GM23338 (cell line): ENCODE measurements around the gene RXFP4. TPM values are rescaled to one million over a fixed set of nuclear protein-coding genes. Genes with fewer than 3 reads are reported as not detected.

Experiments used
- ATAC-seq: fragments of 200-7000 bp; cut with Tn5 transposase; 3 replicates; pipeline ENCODE4 v1.9.1; 2020
- DNase-seq: peaks from one replicate; pipeline ENCODE4 v3.0.0-alpha.2; 2015; ENCODE audit warnings: low spot score
- H2AFZ ChIP-seq: fragments of 200-600 bp; sonication (generic); 2 replicates; pipeline ENCODE4 v1.8.0; 2016; ENCODE audit warnings: antibody characterized with exemption, mild to moderate bottlenecking, moderate library complexity
- H3F3A ChIP-seq: fragments of 200-600 bp; sonication (generic); replicated peaks from 2 replicates; pipeline ENCODE4 v1.8.0; 2017; ENCODE audit warnings: antibody characterized with exemption, mixed run types, low read depth
- H3K27ac ChIP-seq: fragments of 200-600 bp; sonication (generic); 2 replicates; pipeline ENCODE4 v1.6.1; 2016; ENCODE audit warnings: low read depth
- H3K27me3 ChIP-seq: fragments of 200-600 bp; sonication (generic); 2 replicates; pipeline ENCODE4 v1.8.0; 2016; ENCODE audit warnings: mild to moderate bottlenecking, mixed run types, moderate library complexity; ENCODE audit not compliant: insufficient read depth
- H3K36me3 ChIP-seq: fragments of 200-600 bp; sonication (generic); 2 replicates; pipeline ENCODE4 v1.8.0; 2016; ENCODE audit warnings: mild to moderate bottlenecking; ENCODE audit not compliant: insufficient read depth
- H3K4me1 ChIP-seq: fragments of 200-600 bp; sonication (generic); 2 replicates; pipeline ENCODE4 v1.8.0; 2016; ENCODE audit warnings: mild to moderate bottlenecking, moderate library complexity; ENCODE audit not compliant: insufficient read depth
- H3K4me2 ChIP-seq: fragments of 200-600 bp; sonication (generic); 2 replicates; pipeline ENCODE4 v1.7.1; 2017; ENCODE audit warnings: mixed run types
- H3K4me3 ChIP-seq: fragments of 200-600 bp; sonication (generic); 2 replicates; pipeline ENCODE4 v1.6.1; 2016; ENCODE audit warnings: mixed run types
- H3K79me2 ChIP-seq: fragments of 200-600 bp; sonication (generic); replicated peaks from 2 replicates; pipeline ENCODE4 v1.8.0; 2017; ENCODE audit warnings: mild to moderate bottlenecking; ENCODE audit not compliant: insufficient read depth
- H3K9me2 ChIP-seq: fragments of 200-600 bp; sonication (generic); 2 replicates; pipeline ENCODE4 v1.8.0; 2017; ENCODE audit not compliant: insufficient read depth
- H4K20me1 ChIP-seq: fragments of 200-600 bp; sonication (generic); replicated peaks from 2 replicates; pipeline ENCODE4 v1.8.0; 2017; ENCODE audit warnings: mild to moderate bottlenecking; ENCODE audit not compliant: insufficient read depth
- H3K27ac Mint-ChIP-seq: 2 replicates; pipeline ENCODE4 v1.8.0; 2020; ENCODE audit warnings: inconsistent platforms, mild to moderate bottlenecking, moderate library complexity, mixed read lengths
- H3K27me3 Mint-ChIP-seq: 3 replicates; pipeline ENCODE4 v1.8.0; 2022; ENCODE audit warnings: low read depth, mild to moderate bottlenecking, moderate library complexity, mixed read lengths, inconsistent platforms; ENCODE audit not compliant: insufficient read depth, poor library complexity
- H3K36me3 Mint-ChIP-seq: 3 replicates; pipeline ENCODE4 v1.8.0; 2021; ENCODE audit warnings: low read depth, mild to moderate bottlenecking, inconsistent platforms, moderate library complexity, mixed read lengths
- H3K4me1 Mint-ChIP-seq: 3 replicates; pipeline ENCODE4 v1.8.0; 2020; ENCODE audit warnings: mild to moderate bottlenecking, inconsistent platforms, mixed read lengths
- H3K4me3 Mint-ChIP-seq: 3 replicates; pipeline ENCODE4 v1.8.0; 2021; ENCODE audit warnings: moderate library complexity, mild to moderate bottlenecking, inconsistent platforms, mixed read lengths
- H3K9me3 Mint-ChIP-seq: 3 replicates; pipeline ENCODE4 v1.8.0; 2020; ENCODE audit warnings: moderate library complexity, mild to moderate bottlenecking, inconsistent platforms, mixed read lengths
- CREB1 ChIP-seq: fragments of 250-450 bp; sonication (Bioruptor Pico); IDR thresholded peaks from 2 replicates; pipeline ENCODE4 v1.5.0; 2020; ENCODE audit warnings: low read depth, mild to moderate bottlenecking, moderate library complexity
- CTCF ChIP-seq, 2 experiments: fragments of 200-600 bp in 1 of 2; sonication (generic) in 1 of 2; conservative IDR thresholded peaks; 2 replicates each; pipeline versions ENCODE4 v1.5.1 to v1.6.1; 2016 to 2017; ENCODE audit warnings: antibody characterized with exemption in 2 of 2, low read depth in 2 of 2, mild to moderate bottlenecking in 2 of 2, moderate library complexity in 1 of 2
- ETS1 ChIP-seq: IDR thresholded peaks from 2 replicates; pipeline ENCODE4 v1.6.1; 2016; ENCODE audit warnings: antibody characterized with exemption
- EZH2 ChIP-seq: fragments of 200-600 bp; sonication (generic); IDR thresholded peaks from one replicate; pipeline ENCODE4 v1.8.0; 2017; ENCODE audit warnings: antibody characterized with exemption, mild to moderate bottlenecking, low read depth; ENCODE audit not compliant: unreplicated experiment
- EZH2phosphoT487 ChIP-seq: fragments of 200-600 bp; sonication (generic); IDR thresholded peaks from one replicate; pipeline ENCODE4 v1.8.1; 2018; ENCODE audit warnings: antibody characterized with exemption; ENCODE audit not compliant: unreplicated experiment
- JUNB ChIP-seq: IDR thresholded peaks from one replicate; pipeline ENCODE4 v1.6.1; 2016; ENCODE audit warnings: antibody characterized with exemption; ENCODE audit not compliant: unreplicated experiment
- NANOG ChIP-seq: IDR thresholded peaks from 2 replicates; pipeline ENCODE4 v1.6.1; 2016; ENCODE audit warnings: antibody characterized with exemption, borderline replicate concordance
- POLR2AphosphoS5 ChIP-seq: IDR thresholded peaks from 2 replicates; pipeline ENCODE4 v1.6.1; 2016; ENCODE audit warnings: antibody characterized with exemption, low read depth
- STAT1 ChIP-seq: IDR thresholded peaks from one replicate; pipeline ENCODE4 v1.6.1; 2016; ENCODE audit warnings: antibody characterized with exemption; ENCODE audit not compliant: unreplicated experiment
- ZNF114 ChIP-seq: fragments of 250-450 bp; sonication (Bioruptor Pico); IDR thresholded peaks from 2 replicates; pipeline ENCODE4 v1.5.0; 2020; ENCODE audit warnings: mild to moderate bottlenecking, moderate library complexity
- ZNF331 ChIP-seq: fragments of 250-450 bp; sonication (Bioruptor Pico); IDR thresholded peaks from 2 replicates; pipeline ENCODE4 v1.5.0; 2020; ENCODE audit warnings: low read depth, mild to moderate bottlenecking, moderate library complexity
- ZNF462 ChIP-seq: fragments of 250-450 bp; sonication (Bioruptor Pico); IDR thresholded peaks from 2 replicates; pipeline ENCODE4 v1.5.0; 2020; ENCODE audit warnings: mild to moderate bottlenecking, moderate library complexity
- polyA plus RNA-seq: library from polyadenylated mRNA; unstranded; fragments of >200 nt; fragmentation: Nextera tagmentation; extraction: Ambion mirVana; gene quantifications from 2 replicates; pipeline ENCODE4 v1.2.1, GENCODE V29; 2016
- total RNA-seq: library from RNA; depleted of rRNA; stranded (reverse); fragments of >200 nt; shearing (Covaris generic); gene quantifications from 2 replicates; pipeline ENCODE4 v1.2.3, GENCODE V29; 2014
- TF ChIP-seq, protein P1 (sequence below): IDR thresholded peaks from one replicate; pipeline ENCODE4 v1.6.1; 2018; ENCODE audit warnings: antibody characterized with exemption; ENCODE audit not compliant: unreplicated experiment

Gene RXFP4
- total and polyA plus RNA-seq, 2 experiments from 2014 or later: not detected

GRCh38 chr1:155898888-155899287 is 42.5 kb upstream of the RXFP4 start:
- Histone ChIP-seq H2AFZ (no peak overlapping the region), H3K4me3 (no peak overlapping the region), H3K27ac (no peak overlapping the region), H3K4me2 (no peak overlapping the region), H3K4me1 (no peaks in the 10 kb centered on the region), H3K9me2 (no peaks in the 10 kb centered on the region), H4K20me1 (no peaks in the 10 kb centered on the region), H3K36me3 (peaks cover 34% of the 10 kb centered on the region), H3K27me3 (no peaks in the 10 kb centered on the region), H3F3A (peaks cover 7% of the 10 kb centered on the region; the same call in 1 of the 2 replicates), H3K79me2 (no peaks in the 10 kb centered on the region)
- ATAC-seq (no peak), DNase-seq (no peak)
- peaks cover 58% of the 10 kb centered on the region for H3K36me3 Mint-ChIP-seq
- no peaks in the 10 kb centered on the region for H3K9me3 Mint-ChIP-seq
- no peak for TF ChIP-seq ZNF331 (CRISPR knock-in tag)
- TF ChIP-seq CREB1 (CRISPR knock-in tag): no peak
- TF ChIP-seq ZNF114 (CRISPR knock-in tag): no peak
- TF ChIP-seq CTCF (conservative IDR thresholded peaks at IDR 0.05; ENCODE audit: low read depth in 2 of 2): no peak
- no peak for TF ChIP-seq ZNF462
- no peak for TF ChIP-seq NANOG
- no peak for TF ChIP-seq JUNB
- no peak for TF ChIP-seq STAT1
- TF ChIP-seq, protein P1, sequence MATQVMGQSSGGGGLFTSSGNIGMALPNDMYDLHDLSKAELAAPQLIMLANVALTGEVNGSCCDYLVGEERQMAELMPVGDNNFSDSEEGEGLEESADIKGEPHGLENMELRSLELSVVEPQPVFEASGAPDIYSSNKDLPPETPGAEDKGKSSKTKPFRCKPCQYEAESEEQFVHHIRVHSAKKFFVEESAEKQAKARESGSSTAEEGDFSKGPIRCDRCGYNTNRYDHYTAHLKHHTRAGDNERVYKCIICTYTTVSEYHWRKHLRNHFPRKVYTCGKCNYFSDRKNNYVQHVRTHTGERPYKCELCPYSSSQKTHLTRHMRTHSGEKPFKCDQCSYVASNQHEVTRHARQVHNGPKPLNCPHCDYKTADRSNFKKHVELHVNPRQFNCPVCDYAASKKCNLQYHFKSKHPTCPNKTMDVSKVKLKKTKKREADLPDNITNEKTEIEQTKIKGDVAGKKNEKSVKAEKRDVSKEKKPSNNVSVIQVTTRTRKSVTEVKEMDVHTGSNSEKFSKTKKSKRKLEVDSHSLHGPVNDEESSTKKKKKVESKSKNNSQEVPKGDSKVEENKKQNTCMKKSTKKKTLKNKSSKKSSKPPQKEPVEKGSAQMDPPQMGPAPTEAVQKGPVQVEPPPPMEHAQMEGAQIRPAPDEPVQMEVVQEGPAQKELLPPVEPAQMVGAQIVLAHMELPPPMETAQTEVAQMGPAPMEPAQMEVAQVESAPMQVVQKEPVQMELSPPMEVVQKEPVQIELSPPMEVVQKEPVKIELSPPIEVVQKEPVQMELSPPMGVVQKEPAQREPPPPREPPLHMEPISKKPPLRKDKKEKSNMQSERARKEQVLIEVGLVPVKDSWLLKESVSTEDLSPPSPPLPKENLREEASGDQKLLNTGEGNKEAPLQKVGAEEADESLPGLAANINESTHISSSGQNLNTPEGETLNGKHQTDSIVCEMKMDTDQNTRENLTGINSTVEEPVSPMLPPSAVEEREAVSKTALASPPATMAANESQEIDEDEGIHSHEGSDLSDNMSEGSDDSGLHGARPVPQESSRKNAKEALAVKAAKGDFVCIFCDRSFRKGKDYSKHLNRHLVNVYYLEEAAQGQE: no peak
- TF ChIP-seq ETS1: no peak
- TF ChIP-seq EZH2phosphoT487: no peak
- no peak for TF ChIP-seq EZH2
- TF ChIP-seq POLR2AphosphoS5: no peak
- no peak overlapping the region for H3K27ac Mint-ChIP-seq
- H3K27me3 Mint-ChIP-seq: no peaks in the 10 kb centered on the region
- no peaks in the 10 kb centered on the region for H3K4me1 Mint-ChIP-seq
- no peak overlapping the region for H3K4me3 Mint-ChIP-seq
